ENCODE results near the gene PKNOX2.

Gene PKNOX2

GRCh38 chr11:125476721-125477120 is 312.2 kb downstream of the PKNOX2 start:
- no peak for DNase-seq (ENCODE audit: low read depth in 2 of 2)

GRCh38 chr11:125479137-125479536 is 314.6 kb downstream of the PKNOX2 start:
- DNase-seq (ENCODE audit: low read depth in 2 of 2), result no peak

DNA sequence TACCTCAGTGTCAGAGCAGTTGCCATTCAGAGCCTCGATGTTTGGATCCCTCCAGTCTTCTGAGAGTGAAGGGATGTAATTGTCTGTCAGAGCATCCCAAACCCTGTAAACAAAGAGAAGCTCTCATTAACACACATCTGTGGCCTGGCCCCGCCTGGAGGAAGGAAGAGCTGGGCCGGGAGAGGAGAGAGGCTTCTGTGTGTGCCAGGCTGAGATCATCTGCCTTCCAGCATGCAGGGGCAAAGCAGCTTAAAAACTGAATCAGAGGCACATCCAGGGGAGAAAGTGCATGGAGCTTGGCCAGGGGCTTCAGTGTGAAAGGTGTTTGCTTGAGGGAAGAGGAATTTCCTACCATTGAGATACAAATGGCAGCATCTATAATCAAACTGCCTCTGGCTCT is 317.0 kb downstream of the PKNOX2 start:
- no peak for DNase-seq (ENCODE audit: low read depth in 2 of 2)
